ENCODE results near the gene IAH1. TPM values are rescaled to one million over a fixed set of nuclear protein-coding genes. Genes with fewer than 3 reads are reported as not detected.

IAH1 gene
- total RNA-seq, 1 donor = 66.9 TPM

DNA sequence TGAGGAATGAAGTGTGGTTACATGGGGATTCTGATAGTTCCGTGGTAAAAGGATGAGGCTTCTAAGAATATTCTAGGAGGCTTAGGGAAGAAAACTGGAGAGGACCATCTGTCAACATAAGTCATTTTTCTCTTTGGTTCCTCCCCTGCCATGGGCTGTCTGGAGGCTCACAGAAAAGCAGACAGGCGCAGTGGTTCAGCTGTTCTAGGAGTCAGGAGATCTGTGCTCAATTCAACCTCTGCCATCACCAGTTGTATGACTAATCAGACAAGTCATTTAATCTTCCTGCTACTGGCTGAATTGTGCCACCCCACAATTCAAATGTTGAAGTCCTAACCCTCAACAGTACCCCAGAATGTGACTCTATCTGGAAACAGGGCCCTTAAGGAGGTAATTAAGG is 44.9 kb downstream of the IAH1 start:
- TF ChIP-seq, protein P1, sequence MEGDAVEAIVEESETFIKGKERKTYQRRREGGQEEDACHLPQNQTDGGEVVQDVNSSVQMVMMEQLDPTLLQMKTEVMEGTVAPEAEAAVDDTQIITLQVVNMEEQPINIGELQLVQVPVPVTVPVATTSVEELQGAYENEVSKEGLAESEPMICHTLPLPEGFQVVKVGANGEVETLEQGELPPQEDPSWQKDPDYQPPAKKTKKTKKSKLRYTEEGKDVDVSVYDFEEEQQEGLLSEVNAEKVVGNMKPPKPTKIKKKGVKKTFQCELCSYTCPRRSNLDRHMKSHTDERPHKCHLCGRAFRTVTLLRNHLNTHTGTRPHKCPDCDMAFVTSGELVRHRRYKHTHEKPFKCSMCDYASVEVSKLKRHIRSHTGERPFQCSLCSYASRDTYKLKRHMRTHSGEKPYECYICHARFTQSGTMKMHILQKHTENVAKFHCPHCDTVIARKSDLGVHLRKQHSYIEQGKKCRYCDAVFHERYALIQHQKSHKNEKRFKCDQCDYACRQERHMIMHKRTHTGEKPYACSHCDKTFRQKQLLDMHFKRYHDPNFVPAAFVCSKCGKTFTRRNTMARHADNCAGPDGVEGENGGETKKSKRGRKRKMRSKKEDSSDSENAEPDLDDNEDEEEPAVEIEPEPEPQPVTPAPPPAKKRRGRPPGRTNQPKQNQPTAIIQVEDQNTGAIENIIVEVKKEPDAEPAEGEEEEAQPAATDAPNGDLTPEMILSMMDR (IDR thresholded peaks at IDR 0.05; ENCODE audit: insufficient read depth, low read depth, low read length) = no peak
- DNase-seq (ENCODE audit: low read depth) = no peak
- no peak overlapping the region for H3K4me3 ChIP-seq (ENCODE audit: low read depth, low read length)

DNA sequence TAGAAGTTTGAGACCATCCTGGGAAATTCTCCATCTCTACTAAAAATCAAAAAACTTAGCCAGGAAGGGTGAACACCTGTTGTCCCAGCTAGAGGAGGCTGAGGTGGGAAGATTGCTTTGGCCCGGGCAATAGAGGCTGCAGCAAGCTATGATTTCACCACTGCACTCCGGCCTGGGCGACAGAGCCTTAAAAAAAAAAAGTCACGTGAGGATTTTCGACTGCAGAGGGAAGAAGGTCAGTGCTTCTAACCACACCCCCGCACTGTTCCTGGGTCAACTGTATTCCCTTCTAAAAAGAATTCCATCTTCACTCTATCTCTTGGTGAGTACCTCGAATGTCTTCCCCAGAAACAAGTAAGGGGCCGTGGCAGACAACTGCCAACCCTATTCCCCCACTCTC is 49.9 kb downstream of the IAH1 start:
- H3K4me3 ChIP-seq (ENCODE audit: low read depth, low read length) = no peak overlapping the region
- DNase-seq (ENCODE audit: low read depth) = no peak
- TF ChIP-seq, protein P1 (IDR thresholded peaks at IDR 0.05; ENCODE audit: insufficient read depth, low read depth, low read length) = no peak

DNA sequence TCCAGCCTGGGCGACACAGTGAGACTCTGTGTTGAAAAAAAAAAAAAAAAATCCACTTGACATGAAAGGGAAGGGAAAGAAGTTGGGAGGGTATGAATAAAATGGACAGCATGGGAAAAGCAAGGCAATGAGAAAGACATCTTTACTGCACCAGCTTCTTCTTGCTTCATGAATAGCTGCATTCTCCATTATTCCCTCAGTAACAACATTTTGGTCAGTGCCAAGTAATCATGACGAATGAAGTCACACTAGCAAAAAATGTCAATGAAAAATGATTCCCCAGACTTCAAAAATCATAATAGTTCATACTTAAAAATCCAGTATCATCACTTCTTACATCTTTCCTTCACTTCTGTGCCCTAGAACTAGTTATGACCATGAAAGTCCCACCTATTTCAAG is 50.9 kb downstream of the IAH1 start:
- no peak for DNase-seq (ENCODE audit: low read depth)
- H3K4me3 ChIP-seq (ENCODE audit: low read depth, low read length) = no peak overlapping the region
- TF ChIP-seq, protein P1 (IDR thresholded peaks at IDR 0.05; ENCODE audit: insufficient read depth, low read depth, low read length) = no peak

DNA sequence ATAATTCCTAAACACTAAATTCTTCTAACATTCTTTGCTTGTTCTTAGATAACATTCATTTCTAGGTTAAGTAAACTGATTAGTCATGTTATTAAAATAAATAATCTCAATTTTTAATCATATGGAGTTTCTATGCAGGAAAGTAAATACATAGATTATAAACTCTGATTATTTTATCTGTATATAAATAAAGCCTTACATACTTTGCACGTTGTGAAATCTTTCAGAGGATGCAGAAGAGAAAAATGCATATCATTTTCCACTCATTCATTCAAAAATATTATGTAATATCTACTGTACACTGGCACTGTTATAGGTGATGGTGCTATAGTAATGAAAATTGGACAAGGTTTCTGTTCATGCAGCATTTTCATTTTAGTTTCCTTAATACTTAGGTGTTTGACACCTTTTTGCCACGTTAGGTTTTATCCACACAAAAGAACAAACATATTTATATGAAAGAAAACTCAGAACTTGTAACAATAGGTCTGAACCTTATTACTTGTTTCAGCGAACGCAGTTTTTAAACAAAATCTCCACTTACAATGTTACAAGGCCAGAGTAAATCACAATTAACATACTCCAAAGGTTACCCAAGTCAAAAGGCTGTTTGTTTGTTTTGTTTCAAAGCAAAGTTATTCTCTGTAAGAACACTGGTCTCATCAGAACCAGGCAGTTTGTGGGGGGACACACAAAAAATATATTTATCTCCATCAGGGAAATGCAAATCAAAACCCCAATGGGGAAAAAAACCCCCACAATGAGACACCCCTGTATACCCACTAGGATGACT is 53.8 kb downstream of the IAH1 start:
- no peak overlapping the region for H3K4me3 ChIP-seq (ENCODE audit: low read depth, low read length)
- peak; percentile 22 for DNase-seq (ENCODE audit: low read depth)
- TF ChIP-seq, protein P1 (IDR thresholded peaks at IDR 0.05; ENCODE audit: insufficient read depth, low read depth, low read length) = no peak

DNA sequence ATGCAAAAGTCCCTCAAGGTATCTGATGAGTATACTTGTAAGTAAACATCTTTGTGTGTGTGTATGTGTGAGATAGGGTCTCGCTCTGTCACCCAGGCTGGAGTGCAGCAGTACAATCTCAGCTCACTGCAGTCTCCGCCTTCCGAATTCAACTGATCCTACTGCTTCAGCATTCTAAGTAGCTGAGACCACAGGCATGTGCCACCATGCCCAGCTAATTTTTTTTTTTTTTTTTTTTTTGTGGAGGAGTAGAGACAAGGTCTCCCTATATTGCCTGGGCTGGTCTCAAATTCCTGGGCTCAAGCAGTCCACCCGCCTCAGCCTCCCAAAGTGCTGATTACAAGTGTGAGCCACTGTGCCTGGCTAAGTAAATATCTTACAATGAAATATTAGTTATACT is 58.1 kb downstream of the IAH1 start:
- TF ChIP-seq, protein P1 (IDR thresholded peaks at IDR 0.05; ENCODE audit: insufficient read depth, low read depth, low read length) = no peak
- H3K4me3 ChIP-seq (ENCODE audit: low read depth, low read length) = no peak overlapping the region
- DNase-seq (ENCODE audit: low read depth) = no peak

DNA sequence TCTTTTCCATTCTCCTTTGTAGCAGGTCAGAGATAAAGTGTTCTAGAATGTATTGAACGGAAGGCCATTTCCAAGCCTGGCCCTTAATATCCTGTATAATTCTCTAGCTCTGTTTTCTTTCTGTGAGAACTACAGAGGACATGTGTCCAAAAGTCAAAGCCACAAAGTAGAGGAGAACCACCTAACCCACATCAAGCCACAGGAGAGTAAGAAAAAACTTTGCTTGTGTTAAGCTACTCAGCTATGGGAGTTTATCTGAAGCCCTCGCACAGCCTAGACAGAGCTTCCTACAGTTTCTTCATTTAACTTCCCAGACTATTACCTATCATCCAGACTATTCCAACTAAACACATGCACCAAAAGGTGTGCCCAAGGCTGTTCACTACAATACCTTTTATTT is 59.3 kb downstream of the IAH1 start:
- no peak for DNase-seq (ENCODE audit: low read depth)
- H3K4me3 ChIP-seq (ENCODE audit: low read depth, low read length) = no peak overlapping the region
- TF ChIP-seq, protein P1 (IDR thresholded peaks at IDR 0.05; ENCODE audit: insufficient read depth, low read depth, low read length) = no peak

DNA sequence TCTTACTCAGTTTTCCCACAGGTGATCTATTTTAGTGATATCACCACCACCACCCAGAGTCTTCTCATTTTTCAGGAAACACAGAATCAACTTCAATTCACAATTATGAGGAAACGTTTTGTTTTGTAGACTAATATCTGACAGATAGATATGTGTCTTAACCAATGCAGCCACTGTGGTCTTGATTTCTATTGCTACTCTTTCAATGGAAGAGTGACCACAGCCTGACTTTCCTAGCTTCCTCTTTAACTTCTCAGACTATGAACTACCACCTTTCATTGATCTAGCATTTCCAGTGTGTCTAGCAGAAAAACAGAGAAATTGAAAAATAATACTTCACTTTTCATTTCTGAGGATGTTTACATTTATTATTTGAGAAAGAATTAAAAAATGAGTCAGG is 60.8 kb downstream of the IAH1 start:
- H3K4me3 ChIP-seq (ENCODE audit: low read depth, low read length) = no peak overlapping the region
- TF ChIP-seq, protein P1 (IDR thresholded peaks at IDR 0.05; ENCODE audit: insufficient read depth, low read depth, low read length) = no peak
- no peak for DNase-seq (ENCODE audit: low read depth)
